K562 (cell line): Measurements from ENCODE around the gene S100A6. TPM values are rescaled to one million over a fixed set of nuclear protein-coding genes. Genes with fewer than 3 reads are reported as not detected.

ENCODE experiments used
- ATF4 ChIP-seq: fragments of 450-650 bp; formaldehyde crosslinking; IDR thresholded peaks from 2 replicates; pipeline ENCODE4 v1.4.0; 2022; ENCODE audit warnings: mild to moderate bottlenecking, moderate library complexity
- CBFA2T3 ChIP-seq: fragments of 450-650 bp; IDR thresholded peaks from 2 replicates; pipeline ENCODE4 v1.6.1; 2017
- CBFB ChIP-seq: sonication (generic); formaldehyde crosslinking; IDR thresholded peaks from 2 replicates; pipeline ENCODE4 v1.4.0; 2020; ENCODE audit warnings: mild to moderate bottlenecking, missing genetic modification reagents
- E2F5 ChIP-seq: sonication (generic); formaldehyde crosslinking; IDR thresholded peaks from 2 replicates; pipeline ENCODE4 v1.8.0; 2022; ENCODE audit warnings: mild to moderate bottlenecking, missing genetic modification reagents
- EGR1 ChIP-seq: fragments of 450-650 bp; conservative IDR thresholded peaks from 2 replicates; pipeline ENCODE4 v1.6.1; 2017; ENCODE audit warnings: mild to moderate bottlenecking
- IFI16 ChIP-seq: fragments of 250-450 bp; sonication (Bioruptor Pico); IDR thresholded peaks from 2 replicates; pipeline ENCODE4 v2.1.2; 2022; ENCODE audit warnings: mild to moderate bottlenecking, inconsistent platforms
- KAT2B ChIP-seq: IDR thresholded peaks from one replicate; pipeline ENCODE4 v1.6.1; 2012; ENCODE audit warnings: low read depth, mild to moderate bottlenecking, control low read depth, inconsistent platforms, low read length, moderate library complexity
- MAX ChIP-seq: sonication (generic); formaldehyde crosslinking; IDR thresholded peaks from 2 replicates; pipeline ENCODE4 v1.9.0; 2022; ENCODE audit warnings: mild to moderate bottlenecking, missing genetic modification reagents
- POLR2B ChIP-seq: fragments of 450-650 bp; IDR thresholded peaks from 2 replicates; pipeline ENCODE4 v1.6.1; 2018; ENCODE audit warnings: low read depth; ENCODE audit not compliant: partially characterized antibody
- PRPF4 ChIP-seq: fragments of 200-400 bp; formaldehyde crosslinking; IDR thresholded peaks from one replicate; pipeline ENCODE4 v1.6.1; 2017; ENCODE audit warnings: low read length, low read depth, mild to moderate bottlenecking; ENCODE audit not compliant: insufficient read depth, poor library complexity, severe bottlenecking
- PURB ChIP-seq: sonication (generic); formaldehyde crosslinking; IDR thresholded peaks from 2 replicates; pipeline ENCODE4 v1.9.0; 2021; ENCODE audit warnings: low read depth, mild to moderate bottlenecking, missing genetic modification reagents
- RBM25 ChIP-seq: fragments of 200-400 bp; formaldehyde crosslinking; IDR thresholded peaks from 2 replicates; pipeline ENCODE4 v1.6.1; 2018; ENCODE audit warnings: low read length, low read depth, moderate library complexity; ENCODE audit not compliant: severe bottlenecking
- RUNX1 ChIP-seq: sonication (generic); IDR thresholded peaks from 2 replicates; pipeline ENCODE4 v1.6.1; 2016; ENCODE audit warnings: antibody characterized with exemption, low read depth
- SMARCA5 ChIP-seq: fragments of 450-650 bp; IDR thresholded peaks from 2 replicates; pipeline ENCODE4 v1.6.1; 2016
- SMARCC2 ChIP-seq: fragments of 450-650 bp; IDR thresholded peaks from 2 replicates; pipeline ENCODE4 v1.6.1; 2017; ENCODE audit warnings: antibody characterized with exemption, moderate library complexity, mild to moderate bottlenecking, low read depth
- SMARCE1 ChIP-seq: fragments of 450-650 bp; IDR thresholded peaks from 2 replicates; pipeline ENCODE4 v1.7.1; 2016; ENCODE audit warnings: mild to moderate bottlenecking
- SP1 ChIP-seq: sonication (generic); formaldehyde crosslinking; IDR thresholded peaks from 2 replicates; pipeline ENCODE4 v1.8.1; 2022; ENCODE audit warnings: mild to moderate bottlenecking, missing genetic modification reagents
- SREBF2 ChIP-seq: sonication (generic); formaldehyde crosslinking; IDR thresholded peaks from 2 replicates; pipeline ENCODE4 v1.4.0; 2020; ENCODE audit warnings: mild to moderate bottlenecking, missing genetic modification reagents
- SRSF9 ChIP-seq: fragments of 200-400 bp; formaldehyde crosslinking; IDR thresholded peaks from 2 replicates; pipeline ENCODE4 v1.6.1; 2017; ENCODE audit warnings: low read depth, low read length, borderline replicate concordance
- TAF15 ChIP-seq: fragments of 200-400 bp; formaldehyde crosslinking; IDR thresholded peaks from 2 replicates; pipeline ENCODE4 v1.6.1; 2017; ENCODE audit warnings: mild to moderate bottlenecking, low read depth, low read length, moderate library complexity
- TBL1XR1 ChIP-seq, 2 experiments: IDR thresholded peaks; 2 replicates each; pipeline ENCODE4 v1.6.1; 2012; ENCODE audit warnings: improper control_type of control experiment in 2 of 2, low read length in 2 of 2, mild to moderate bottlenecking in 1 of 2
- ZBTB12 ChIP-seq: fragments of 250-450 bp; sonication (Bioruptor Pico); IDR thresholded peaks from 2 replicates; pipeline ENCODE4 v1.4.0; 2020
- ZNF133 ChIP-seq: fragments of 250-450 bp; sonication (Bioruptor Pico); IDR thresholded peaks from 2 replicates; pipeline ENCODE4 v1.4.0; 2020; ENCODE audit warnings: mild to moderate bottlenecking
- ZNF184 ChIP-seq: sonication (generic); formaldehyde crosslinking; IDR thresholded peaks from 2 replicates; pipeline ENCODE4 v1.5.0; 2020; ENCODE audit warnings: missing genetic modification reagents
- ZNF696 ChIP-seq: fragments of 250-450 bp; sonication (Bioruptor Pico); conservative IDR thresholded peaks from 2 replicates; pipeline ENCODE4 v1.4.0; 2020; ENCODE audit warnings: mild to moderate bottlenecking, moderate library complexity
- ZNF699 ChIP-seq: fragments of 250-450 bp; sonication (Bioruptor Pico); IDR thresholded peaks from 2 replicates; pipeline ENCODE4 v1.8.0; 2021; ENCODE audit warnings: mild to moderate bottlenecking, moderate library complexity; ENCODE audit not compliant: insufficient replicate concordance
- ZNF766 ChIP-seq: fragments of 200-800 bp; sonication (Bioruptor generic); conservative IDR thresholded peaks from 2 replicates; pipeline ENCODE4 v1.6.1; 2016; ENCODE audit warnings: missing genetic modification characterization, missing compliant biosample characterization
- ZNF778 ChIP-seq: fragments of 450-650 bp; formaldehyde crosslinking; IDR thresholded peaks from 2 replicates; pipeline ENCODE4 v1.4.0; 2020; ENCODE audit warnings: mild to moderate bottlenecking, moderate library complexity
- polyA plus RNA-seq, 8 experiments: library from polyadenylated mRNA; depleted of rRNA in 4 of 8; stranded (reverse) in 5 of 8; unstranded in 3 of 8; fragments of >200 nt; fragmentation: Nextera tagmentation in 2 of 8; fragmentation: Illumina TruSeq in 1 of 8; extraction: Ambion mirVana in 2 of 8; extraction: Trizol in 1 of 8; gene quantifications; 2 replicates each; pipeline versions ENCODE4 v1.2.1 to v1.2.3, GENCODE V29; 2011 to 2014; ENCODE audit warnings: inconsistent platforms in 1 of 8, missing spikeins in 1 of 8
- total RNA-seq, 7 experiments: library from RNA; depleted of rRNA in 6 of 7; stranded (reverse); fragments of >200 nt in 6 of 7; fragmentation: Illumina TruSeq in 2 of 7; extraction: Trizol in 2 of 7; gene quantifications; 2 replicates each; pipeline versions ENCODE4 v1.2.1 to v1.2.3, GENCODE V29; 2011 to 2021; ENCODE audit warnings: low replicate concordance in 1 of 7

The S100A6 gene
- total and polyA plus RNA-seq, 9 of the 15 experiments (the other 6 are each of a cell fraction or from before 2014, with no cell fraction given) = 9.8 to 66.5 (median 23.2) TPM

- TF ChIP-seq E2F5 (no peak), ZBTB12 (CRISPR knock-in tag) (no peak), EGR1 (peak; percentile 58), PURB (CRISPR knock-in tag) (no peak), ZNF696 (CRISPR knock-in tag) (no peak), ZNF766 (no peak), ZNF133 (CRISPR knock-in tag) (no peak), TAF15 (no peak), IFI16 (CRISPR knock-in tag) (no peak), CBFA2T3 (peak; percentile 85), KAT2B (no peak), SREBF2 (CRISPR knock-in tag) (no peak), SMARCA5 (no peak), SRSF9 (no peak), PRPF4 (no peak), ZNF778 (no peak), RBM25 (no peak), SMARCC2 (peak; percentile 94), SMARCE1 (peak; percentile 99), ZNF184 (CRISPR knock-in tag) (no peak), TBL1XR1 (IDR thresholded peaks at IDR 0.05; ENCODE audit: low read length in 2 of 2) (peak; percentile 21 to 33; a peak in 1 of 4 replicates), SP1 (CRISPR knock-in tag) (peak; percentile 37; the same call in 1 of the 2 replicates), ATF4 (CRISPR knock-in tag) (no peak; the same call in none of the 2 replicates), CBFB (no peak), ZNF699 (CRISPR knock-in tag) (no peak), POLR2B (no peak), RUNX1 (peak; percentile 41; the same call in 1 of the 2 replicates), MAX (peak; percentile 63)
These were observed 30.9 kb upstream of the S100A6 start (continued) for GRCh38 chr1:153566414-153567371.
